COLO829 (cell line): ENCODE measurements around the gene RFFL.
"Not testable (repeated sequence)": the region's sequence is repeated elsewhere in the genome, so short reads cannot be mapped to it uniquely, and the experiment has no call there.

Experiments used
- DNase-seq: peaks from one replicate; pipeline ENCODE4 v3.0.0; 2012; ENCODE audit warnings: low spot score

The RFFL gene

GRCh38 chr17:35048685-35049379 is 14.7 kb downstream of the RFFL start:
- no peak for DNase-seq

GRCh38 chr17:35046740-35047283 is 16.7 kb downstream of the RFFL start:
- DNase-seq, result no peak

- no peak for DNase-seq
Measured at GRCh38 chr17:35046245-35046644, 17.3 kb downstream of the RFFL start.

- not testable (repeated sequence) for DNase-seq
Measured at GRCh38 chr17:35045458-35045979, 18.0 kb downstream of the RFFL start.

GRCh38 chr17:35044181-35044580 is 19.3 kb downstream of the RFFL start:
- DNase-seq, result no peak

- no peak for DNase-seq
Measured at GRCh38 chr17:35041390-35041789, 22.1 kb downstream of the RFFL start.

GRCh38 chr17:35038453-35038852 is 25.1 kb downstream of the RFFL start:
- DNase-seq, result no peak

- no peak for DNase-seq
Measured at GRCh38 chr17:35030780-35031179, 32.7 kb downstream of the RFFL start.

GRCh38 chr17:35028531-35029262 is 34.8 kb downstream of the RFFL start:
- no peak for DNase-seq

GRCh38 chr17:35028097-35028496 is 35.4 kb downstream of the RFFL start:
- DNase-seq, result not testable (repeated sequence)

- no peak for DNase-seq
Measured at GRCh38 chr17:35025541-35025940, 38.0 kb downstream of the RFFL start.

- DNase-seq, result no peak
Measured at GRCh38 chr17:35023538-35023937, 40.0 kb downstream of the RFFL start.

GRCh38 chr17:35022536-35023063 is 40.9 kb downstream of the RFFL start:
- no peak for DNase-seq

- DNase-seq, result no peak
Measured at GRCh38 chr17:35021520-35022380, 41.8 kb downstream of the RFFL start.

- DNase-seq, result no peak
Measured at GRCh38 chr17:35019386-35020179, 43.9 kb downstream of the RFFL start.

GRCh38 chr17:35018814-35019213 is 44.7 kb downstream of the RFFL start:
- no peak for DNase-seq

GRCh38 chr17:35017021-35017420 is 46.5 kb downstream of the RFFL start:
- no peak for DNase-seq

- DNase-seq, result no peak
Measured at GRCh38 chr17:35016369-35016768, 47.1 kb downstream of the RFFL start.

GRCh38 chr17:35011671-35012216 is 51.8 kb downstream of the RFFL start:
- no peak for DNase-seq

- DNase-seq, result no peak
Measured at GRCh38 chr17:35010093-35010492, 53.4 kb downstream of the RFFL start.

- no peak for DNase-seq
Measured at GRCh38 chr17:35006961-35007360, 56.5 kb downstream of the RFFL start.
